RWPE1 (cell line): ENCODE measurements around the gene QSOX1.

Experiments used
- CTCF ChIA-PET: fragments of 350-600 bp; sonication (Branson Sonifier 250); formaldehyde crosslinking; extraction: SDS; loops from one replicate; lab custom pipeline; 2021; lab: Yijun Ruan, JAX
- POLR2A ChIA-PET: fragments of 400-600 bp; formaldehyde crosslinking; extraction: SDS; loops from one replicate; lab custom pipeline; 2020; ENCODE audit warnings: antibody characterized with exemption; ENCODE audit not compliant: low non-redundant PET; lab: Yijun Ruan, JAX
- DNase-seq: peaks from one replicate; pipeline ENCODE4 v3.0.0; 2012; ENCODE audit warnings: low spot score
- H3K27ac ChIP-seq: fragments of 450-650 bp; 2 replicates; pipeline ENCODE4 v1.5.1; 2017
- CTCF ChIP-seq: fragments of 450-650 bp; conservative IDR thresholded peaks from 2 replicates; pipeline ENCODE4 v1.5.1; 2017; ENCODE audit warnings: low read depth, mild to moderate bottlenecking

Gene QSOX1

GRCh38 chr1:180144659-180145357, 9.9 kb upstream of the QSOX1 start:
- CTCF ChIA-PET = interaction anchor here (0.6 kb wide), 1 partner anchor 11 kb away, joined by 3 read pairs; no protein-coding TSS in a partner anchor

DNA sequence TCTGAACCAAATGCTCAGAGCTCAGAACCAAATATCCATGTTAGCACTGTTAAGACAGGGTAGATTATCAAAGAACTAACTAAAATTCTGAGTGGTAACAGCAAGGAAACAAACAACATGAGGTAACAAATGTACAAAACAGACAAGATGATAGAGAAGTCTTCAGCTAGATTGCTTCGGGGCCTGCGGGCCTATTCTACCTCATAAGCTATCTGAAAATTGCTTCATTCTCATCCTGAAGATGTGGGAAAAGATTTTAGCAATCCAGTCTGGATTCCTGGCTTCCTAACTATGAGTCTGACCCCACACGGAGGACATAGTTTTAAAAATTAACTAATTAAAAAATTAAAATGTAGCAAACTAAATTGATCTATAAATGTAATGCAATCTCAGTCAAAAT, 9.2 kb upstream of the QSOX1 start:
- CTCF ChIA-PET = no interaction called here
- POLR2A ChIA-PET = no interaction called here
- DNase-seq = no peak
- no peak overlapping the region for H3K27ac ChIP-seq
- TF ChIP-seq CTCF = no peak

More at GRCh38 chr1:180144659-180145357, 9.9 kb upstream of the QSOX1 start:
- POLR2A ChIA-PET = no interaction called here
- no peak for TF ChIP-seq CTCF
- H3K27ac ChIP-seq = no peak overlapping the region
- no peak for DNase-seq

GRCh38 chr1:180150982-180151381, 3.7 kb upstream of the QSOX1 start:
- peak overlapping the region; percentile 68; the same call in 1 of the 2 replicates for H3K27ac ChIP-seq

GRCh38 chr1:180151508-180151907, 3.2 kb upstream of the QSOX1 start:
- POLR2A ChIA-PET = no interaction called here
- DNase-seq = peak; percentile 88
- no peak for TF ChIP-seq CTCF
- H3K27ac ChIP-seq = no peak overlapping the region; the same call in 1 of the 2 replicates
- CTCF ChIA-PET = interaction anchor here (0.7 to 1.2 kb wide), 2 partner anchors 17 to 33 kb away, joined by 3 to 5 read pairs; no protein-coding TSS in a partner anchor

More at GRCh38 chr1:180150982-180151381, 3.7 kb upstream of the QSOX1 start:
- no peak for DNase-seq
- CTCF ChIA-PET = no interaction called here
- TF ChIP-seq CTCF = no peak
- POLR2A ChIA-PET = no interaction called here

GRCh38 chr1:180152588-180152987, 2.1 kb upstream of the QSOX1 start:
- no peak for TF ChIP-seq CTCF
- DNase-seq = no peak
- H3K27ac ChIP-seq = no peak overlapping the region
- CTCF ChIA-PET = interaction anchor here (1.2 kb wide), 1 partner anchor 16 kb away, joined by 5 read pairs; no protein-coding TSS in a partner anchor
- POLR2A ChIA-PET = no interaction called here

DNA sequence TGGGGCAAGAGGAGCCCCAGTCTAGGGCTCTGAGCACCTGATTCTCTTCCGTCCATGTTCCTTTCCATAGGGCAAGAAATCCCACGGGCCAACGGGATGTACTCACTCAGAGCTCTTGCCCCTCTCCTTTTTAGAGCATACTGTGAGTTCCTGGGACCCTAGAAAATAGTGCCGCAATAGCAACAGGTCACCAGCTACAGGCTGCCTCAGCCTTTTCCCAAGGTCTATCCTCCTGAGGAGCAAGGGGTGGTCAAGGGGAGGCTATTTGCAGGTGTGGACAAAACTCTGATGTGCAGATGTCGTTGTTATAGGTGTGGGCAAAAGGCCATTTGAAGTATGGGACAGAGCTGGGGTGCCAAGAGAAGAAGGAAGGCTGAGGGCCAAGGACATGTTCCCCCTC, 1.6 kb upstream of the QSOX1 start:
- no peak overlapping the region for H3K27ac ChIP-seq
- ChIA-PET CTCF (no interaction called here), POLR2A (no interaction called here)
- no peak for TF ChIP-seq CTCF
- no peak for DNase-seq
